Measurements from ENCODE around the gene CYP27C1.

CYP27C1 gene, protein sequence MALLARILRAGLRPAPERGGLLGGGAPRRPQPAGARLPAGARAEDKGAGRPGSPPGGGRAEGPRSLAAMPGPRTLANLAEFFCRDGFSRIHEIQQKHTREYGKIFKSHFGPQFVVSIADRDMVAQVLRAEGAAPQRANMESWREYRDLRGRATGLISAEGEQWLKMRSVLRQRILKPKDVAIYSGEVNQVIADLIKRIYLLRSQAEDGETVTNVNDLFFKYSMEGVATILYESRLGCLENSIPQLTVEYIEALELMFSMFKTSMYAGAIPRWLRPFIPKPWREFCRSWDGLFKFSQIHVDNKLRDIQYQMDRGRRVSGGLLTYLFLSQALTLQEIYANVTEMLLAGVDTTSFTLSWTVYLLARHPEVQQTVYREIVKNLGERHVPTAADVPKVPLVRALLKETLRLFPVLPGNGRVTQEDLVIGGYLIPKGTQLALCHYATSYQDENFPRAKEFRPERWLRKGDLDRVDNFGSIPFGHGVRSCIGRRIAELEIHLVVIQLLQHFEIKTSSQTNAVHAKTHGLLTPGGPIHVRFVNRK

DNA sequence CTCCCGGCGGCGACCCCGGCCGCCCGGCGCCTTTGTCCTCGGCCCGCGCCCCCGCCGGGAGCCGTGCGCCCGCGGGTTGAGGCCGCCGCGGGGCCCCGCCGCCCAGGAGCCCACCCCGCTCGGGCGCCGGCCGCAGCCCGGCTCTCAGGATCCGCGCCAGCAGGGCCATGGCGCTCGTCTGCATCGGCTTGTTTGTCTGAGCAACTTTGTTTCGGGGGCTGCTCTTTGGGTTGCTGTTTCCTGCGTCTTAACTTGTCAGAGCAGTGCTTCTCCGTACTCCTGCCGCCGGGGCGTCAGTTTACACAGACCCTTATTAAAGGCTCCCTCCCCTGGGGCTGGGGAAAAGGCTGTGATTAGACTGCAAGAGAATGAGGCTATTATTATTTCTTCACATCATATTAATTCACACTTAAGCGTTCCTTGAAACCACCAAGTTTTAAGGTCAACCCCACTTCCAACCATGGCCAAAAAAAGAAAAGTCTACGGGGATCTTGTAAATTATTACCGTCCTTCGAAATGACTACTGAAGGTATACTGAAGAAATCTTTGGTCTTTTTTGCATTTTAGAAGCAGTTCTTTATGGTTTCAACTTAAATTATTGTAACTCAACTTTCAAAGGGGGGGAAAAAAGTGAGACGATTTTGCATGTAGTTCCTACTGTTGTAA is at the start of gene CYP27C1:
Gene CYP27C1, minus strand, starts transcription at position 198 of the 666 bp plus-strand sequence. Its CDS starts 29 bp downstream, at position 169.
- H3K9me3 ChIP-seq (ENCODE audit: insufficient read depth, low read length): no peaks in the 10 kb centered on the region
- H3K4me2 ChIP-seq (ENCODE audit: low read length): no peak within 1 kb of the TSS
- no peak within 1 kb of the TSS for H3K4me3 ChIP-seq (ENCODE audit: low read length)
- TF ChIP-seq, protein P1, sequence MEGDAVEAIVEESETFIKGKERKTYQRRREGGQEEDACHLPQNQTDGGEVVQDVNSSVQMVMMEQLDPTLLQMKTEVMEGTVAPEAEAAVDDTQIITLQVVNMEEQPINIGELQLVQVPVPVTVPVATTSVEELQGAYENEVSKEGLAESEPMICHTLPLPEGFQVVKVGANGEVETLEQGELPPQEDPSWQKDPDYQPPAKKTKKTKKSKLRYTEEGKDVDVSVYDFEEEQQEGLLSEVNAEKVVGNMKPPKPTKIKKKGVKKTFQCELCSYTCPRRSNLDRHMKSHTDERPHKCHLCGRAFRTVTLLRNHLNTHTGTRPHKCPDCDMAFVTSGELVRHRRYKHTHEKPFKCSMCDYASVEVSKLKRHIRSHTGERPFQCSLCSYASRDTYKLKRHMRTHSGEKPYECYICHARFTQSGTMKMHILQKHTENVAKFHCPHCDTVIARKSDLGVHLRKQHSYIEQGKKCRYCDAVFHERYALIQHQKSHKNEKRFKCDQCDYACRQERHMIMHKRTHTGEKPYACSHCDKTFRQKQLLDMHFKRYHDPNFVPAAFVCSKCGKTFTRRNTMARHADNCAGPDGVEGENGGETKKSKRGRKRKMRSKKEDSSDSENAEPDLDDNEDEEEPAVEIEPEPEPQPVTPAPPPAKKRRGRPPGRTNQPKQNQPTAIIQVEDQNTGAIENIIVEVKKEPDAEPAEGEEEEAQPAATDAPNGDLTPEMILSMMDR (IDR thresholded peaks at IDR 0.05; ENCODE audit: low read depth, low read length): no peak
- TF ChIP-seq EZH2phosphoT487 (IDR thresholded peaks at IDR 0.05; ENCODE audit: low read depth): no peak
- H3K4me1 ChIP-seq (ENCODE audit: low read length): no peaks in the 10 kb centered on the region
- H2AFZ ChIP-seq (ENCODE audit: low read depth, low read length): no peak within 1 kb of the TSS
- peaks cover 9% of the 10 kb centered on the region; the same call in 1 of the 2 replicates for H3K27me3 ChIP-seq (ENCODE audit: low read depth, low read length)
- no peak within 1 kb of the TSS for H3K9ac ChIP-seq (ENCODE audit: low read length)
- no peaks in the 10 kb centered on the region for H3K79me2 ChIP-seq (ENCODE audit: low read length)
- H4K20me1 ChIP-seq (ENCODE audit: insufficient read depth, low read length): no peaks in the 10 kb centered on the region
- no peak within 1 kb of the TSS for H3K27ac ChIP-seq (ENCODE audit: low read length)
- no peaks in the 10 kb centered on the region for H3K36me3 ChIP-seq (replicated peaks; ENCODE audit: low read depth, low read length)

DNA sequence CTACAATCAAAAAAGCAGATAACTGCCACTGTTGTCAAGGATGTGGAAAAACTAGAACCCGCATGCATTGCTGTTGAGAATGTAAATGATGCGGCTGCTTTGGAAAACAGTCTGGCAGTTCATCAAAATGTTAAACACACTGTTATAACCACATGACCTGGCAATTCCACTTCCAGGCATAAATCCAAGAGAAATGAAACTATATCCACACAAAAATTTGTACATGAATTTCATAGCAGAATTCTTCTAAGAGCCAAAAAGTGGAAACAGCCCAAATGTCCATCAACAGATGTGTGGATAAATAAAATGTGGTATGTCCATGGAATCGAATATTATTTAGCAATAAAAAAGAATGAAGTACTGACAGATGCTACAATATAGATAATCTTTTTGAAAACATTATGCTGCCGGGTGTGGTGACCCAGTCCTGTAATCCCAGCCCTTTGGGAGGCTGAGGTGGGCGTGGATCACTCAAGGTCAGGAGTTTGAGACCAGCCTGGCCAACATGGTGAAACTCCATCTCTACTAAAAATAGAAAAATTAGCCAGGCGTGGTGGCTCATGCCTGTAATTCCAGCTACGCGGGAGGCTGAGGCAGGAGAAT is 41.8 kb upstream of the CYP27C1 start:
- H2AFZ ChIP-seq (ENCODE audit: low read depth, low read length): no peak overlapping the region
- H3K4me2 ChIP-seq (ENCODE audit: low read length): no peak overlapping the region
- H3K4me1 ChIP-seq (ENCODE audit: low read length): no peaks in the 10 kb centered on the region
- no peaks in the 10 kb centered on the region for H3K27me3 ChIP-seq (ENCODE audit: low read depth, low read length)
- no peak overlapping the region for H3K9ac ChIP-seq (ENCODE audit: low read length)
- H3K79me2 ChIP-seq (ENCODE audit: low read length): no peaks in the 10 kb centered on the region
- TF ChIP-seq, protein P1 (IDR thresholded peaks at IDR 0.05; ENCODE audit: low read depth, low read length): no peak
- no peak for TF ChIP-seq EZH2phosphoT487 (IDR thresholded peaks at IDR 0.05; ENCODE audit: low read depth)
- H4K20me1 ChIP-seq (ENCODE audit: insufficient read depth, low read length): no peaks in the 10 kb centered on the region
- no peak overlapping the region for H3K4me3 ChIP-seq (ENCODE audit: low read length)
- H3K36me3 ChIP-seq (replicated peaks; ENCODE audit: low read depth, low read length): peaks cover 28% of the 10 kb centered on the region
- no peaks in the 10 kb centered on the region for H3K9me3 ChIP-seq (ENCODE audit: insufficient read depth, low read length)
- no peak overlapping the region for H3K27ac ChIP-seq (ENCODE audit: low read length)

DNA sequence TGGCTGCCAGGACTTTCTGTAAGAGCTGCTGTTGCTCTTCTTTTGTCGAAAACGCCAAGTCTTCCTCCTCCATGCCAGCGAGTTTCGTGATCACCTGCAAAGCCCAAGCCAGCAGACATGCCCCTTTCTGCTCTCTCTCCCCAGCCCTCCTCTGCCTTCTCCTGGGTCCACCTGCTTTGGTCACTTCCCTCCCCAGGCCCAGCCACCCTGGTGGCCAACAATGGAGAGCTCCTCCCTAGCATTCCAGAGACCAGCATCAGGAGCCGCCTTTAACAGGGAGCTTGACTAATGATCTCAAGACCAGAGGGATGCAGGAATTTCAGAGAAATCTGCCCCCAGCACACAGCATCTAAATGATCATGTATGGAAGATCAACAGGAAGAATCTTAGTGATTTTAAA is 39.3 kb upstream of the CYP27C1 start:
- Histone ChIP-seq H2AFZ (ENCODE audit: low read depth, low read length) (no peak overlapping the region), H3K4me3 (ENCODE audit: low read length) (no peak overlapping the region), H3K36me3 (replicated peaks; ENCODE audit: low read depth, low read length) (peaks cover 31% of the 10 kb centered on the region), H3K9ac (ENCODE audit: low read length) (no peak overlapping the region), H3K79me2 (ENCODE audit: low read length) (no peaks in the 10 kb centered on the region), H3K27me3 (ENCODE audit: low read depth, low read length) (no peaks in the 10 kb centered on the region), H3K9me3 (ENCODE audit: insufficient read depth, low read length) (no peaks in the 10 kb centered on the region), H3K4me2 (ENCODE audit: low read length) (no peak overlapping the region), H3K27ac (ENCODE audit: low read length) (no peak overlapping the region), H3K4me1 (ENCODE audit: low read length) (no peaks in the 10 kb centered on the region), H4K20me1 (ENCODE audit: insufficient read depth, low read length) (no peaks in the 10 kb centered on the region)
- TF ChIP-seq, protein P1 (IDR thresholded peaks at IDR 0.05; ENCODE audit: low read depth, low read length): no peak
- TF ChIP-seq EZH2phosphoT487 (IDR thresholded peaks at IDR 0.05; ENCODE audit: low read depth): no peak

DNA sequence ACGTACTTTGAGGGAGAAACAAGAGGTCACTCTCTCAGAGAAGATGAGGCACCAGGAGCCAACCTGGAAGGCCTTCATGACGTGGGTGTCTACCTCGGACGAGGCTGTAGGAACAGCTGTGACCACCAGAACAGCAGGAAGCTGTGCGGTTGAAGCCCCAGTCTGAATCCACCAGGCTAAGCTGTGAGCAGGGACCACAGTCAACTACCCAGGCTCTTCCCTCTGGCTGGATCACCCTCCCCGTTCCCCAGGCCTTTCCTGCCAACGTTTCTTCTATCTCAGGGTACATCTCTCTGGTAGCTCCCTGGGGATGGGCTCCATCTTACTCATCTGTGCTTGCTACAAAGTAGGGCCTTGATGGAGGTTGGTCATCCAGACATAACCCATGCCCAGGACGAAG is 36.8 kb upstream of the CYP27C1 start:
- peaks cover 31% of the 10 kb centered on the region for H3K36me3 ChIP-seq (replicated peaks; ENCODE audit: low read depth, low read length)

More for the DNA sequence above, 36.8 kb upstream of the CYP27C1 start:
- H3K4me2 ChIP-seq (ENCODE audit: low read length): no peak overlapping the region
- H4K20me1 ChIP-seq (ENCODE audit: insufficient read depth, low read length): no peaks in the 10 kb centered on the region
- no peaks in the 10 kb centered on the region for H3K4me1 ChIP-seq (ENCODE audit: low read length)
- no peaks in the 10 kb centered on the region for H3K27me3 ChIP-seq (ENCODE audit: low read depth, low read length)
- H3K9me3 ChIP-seq (ENCODE audit: insufficient read depth, low read length): no peaks in the 10 kb centered on the region
- no peaks in the 10 kb centered on the region for H3K79me2 ChIP-seq (ENCODE audit: low read length)
- H2AFZ ChIP-seq (ENCODE audit: low read depth, low read length): no peak overlapping the region
- no peak overlapping the region for H3K4me3 ChIP-seq (ENCODE audit: low read length)
- no peak overlapping the region for H3K27ac ChIP-seq (ENCODE audit: low read length)
- H3K9ac ChIP-seq (ENCODE audit: low read length): no peak overlapping the region
- TF ChIP-seq, protein P1 (IDR thresholded peaks at IDR 0.05; ENCODE audit: low read depth, low read length): no peak
- no peak for TF ChIP-seq EZH2phosphoT487 (IDR thresholded peaks at IDR 0.05; ENCODE audit: low read depth)
